Measurements from ENCODE around the gene GORAB.

GRCh38 chr1:170562646-170563338 lies 30.8 kb downstream of the GORAB start:
- TF ChIP-seq CTCF (IDR thresholded peaks at IDR 0.05; ENCODE audit: insufficient read depth, low read depth, low read length) = no peak
- TF ChIP-seq EZH2 (IDR thresholded peaks at IDR 0.05; ENCODE audit: insufficient read depth, low read length) = no peak

Data from astrocyte (in vitro differentiated cells and primary cell).